ENCODE data around the gene ARHGAP22.

GRCh38 chr10:48417374-48417773, 187.5 kb downstream of the ARHGAP22 start:
- no peak for TF ChIP-seq JUND (IDR thresholded peaks at IDR 0.05)
- TF ChIP-seq YY1 (IDR thresholded peaks at IDR 0.05; ENCODE audit: low read depth): no peak
- no peak for TF ChIP-seq USF2 (IDR thresholded peaks at IDR 0.05; ENCODE audit: borderline replicate concordance, low read depth, low read length)
- no peak for TF ChIP-seq SIN3A (IDR thresholded peaks at IDR 0.05; ENCODE audit: borderline replicate concordance, low read depth, low read length)
- no peak for TF ChIP-seq NFIC (IDR thresholded peaks at IDR 0.05; ENCODE audit: borderline replicate concordance)
- no peak for TF ChIP-seq PBX3 (IDR thresholded peaks at IDR 0.05)
- TF ChIP-seq CTCF (IDR thresholded peaks at IDR 0.05): no peak
